ENCODE results near the gene ACADSB.

The ACADSB gene

GRCh38 chr10:123004298-123004697 is 4.5 kb upstream of the ACADSB start:
- DNase-seq (ENCODE audit: low read depth, low spot score) = no peak

- peak; percentile 54 for DNase-seq (ENCODE audit: low read depth, low spot score)
Measured at GRCh38 chr10:123007558-123008354, 1.1 kb upstream of the ACADSB start.

- peak; percentile 28 for DNase-seq (ENCODE audit: low read depth, low spot score)
Measured at GRCh38 chr10:123009105-123009820, 457 bp downstream of the ACADSB start.

- no peak for DNase-seq (ENCODE audit: low read depth, low spot score)
Measured at GRCh38 chr10:123011987-123012386, 3.2 kb downstream of the ACADSB start.

GRCh38 chr10:123013456-123014419 is 4.9 kb downstream of the ACADSB start:
- no peak for DNase-seq (ENCODE audit: low read depth, low spot score)

GRCh38 chr10:123014772-123015171 is 6.0 kb downstream of the ACADSB start:
- DNase-seq (ENCODE audit: low read depth, low spot score) = no peak

GRCh38 chr10:123016228-123016627 is 7.4 kb downstream of the ACADSB start:
- no peak for DNase-seq (ENCODE audit: low read depth, low spot score)

- no peak for DNase-seq (ENCODE audit: low read depth, low spot score)
Measured at GRCh38 chr10:123017421-123018165, 8.8 kb downstream of the ACADSB start.

GRCh38 chr10:123018531-123018930 is 9.7 kb downstream of the ACADSB start:
- DNase-seq (ENCODE audit: low read depth, low spot score) = no peak

GRCh38 chr10:123019264-123019663 is 10.5 kb downstream of the ACADSB start:
- no peak for DNase-seq (ENCODE audit: low read depth, low spot score)

GRCh38 chr10:123019941-123020703 is 11.3 kb downstream of the ACADSB start:
- no peak for DNase-seq (ENCODE audit: low read depth, low spot score)

- DNase-seq (ENCODE audit: low read depth, low spot score) = no peak
Measured at GRCh38 chr10:123021517-123021916, 12.7 kb downstream of the ACADSB start.

- DNase-seq (ENCODE audit: low read depth, low spot score) = no peak
Measured at GRCh38 chr10:123024540-123024939, 15.7 kb downstream of the ACADSB start.

GRCh38 chr10:123026302-123026701 is 17.5 kb downstream of the ACADSB start:
- DNase-seq (ENCODE audit: low read depth, low spot score) = no peak

- DNase-seq (ENCODE audit: low read depth, low spot score) = peak; percentile 14
Measured at GRCh38 chr10:123027861-123028260, 19.1 kb downstream of the ACADSB start.

GRCh38 chr10:123031124-123031523 is 22.3 kb downstream of the ACADSB start:
- DNase-seq (ENCODE audit: low read depth, low spot score) = no peak

GRCh38 chr10:123034332-123034731 is 25.5 kb downstream of the ACADSB start:
- no peak for DNase-seq (ENCODE audit: low read depth, low spot score)

- no peak for DNase-seq (ENCODE audit: low read depth, low spot score)
Measured at GRCh38 chr10:123035467-123036086, 26.8 kb downstream of the ACADSB start.

GRCh38 chr10:123038782-123039631 is 30.2 kb downstream of the ACADSB start:
- DNase-seq (ENCODE audit: low read depth, low spot score) = no peak

Measured in astrocyte of the hippocampus (primary cell).